WERI-Rb-1 (cell line): Measurements from ENCODE around the gene TSHZ2.
"Not testable (repeated sequence)": the region's sequence is repeated elsewhere in the genome, so short reads cannot be mapped to it uniquely, and the experiment has no call there.

Experiments
- DNase-seq: peaks from one replicate; pipeline ENCODE4 v3.0.0-alpha.2; 2020
- H3K27ac ChIP-seq: fragments of 250-450 bp; sonication (Bioruptor Pico); 2 replicates; pipeline ENCODE4 v1.5.1; 2020; ENCODE audit warnings: mild to moderate bottlenecking, moderate library complexity
- H3K27me3 ChIP-seq: fragments of 250-450 bp; sonication (Bioruptor Pico); 2 replicates; pipeline ENCODE4 v1.5.1; 2021; ENCODE audit warnings: mild to moderate bottlenecking, low read depth, moderate library complexity; ENCODE audit not compliant: insufficient read depth, severe bottlenecking
- H3K36me3 ChIP-seq: fragments of 250-450 bp; sonication (Bioruptor Pico); 2 replicates; pipeline ENCODE4 v1.5.1; 2020; ENCODE audit warnings: mild to moderate bottlenecking, moderate library complexity
- H3K4me3 ChIP-seq: 2 replicates; pipeline ENCODE4 v1.5.1; 2011; ENCODE audit warnings: low read depth, mild to moderate bottlenecking, control low read depth, low read length
- H3K9me3 ChIP-seq: fragments of 250-450 bp; sonication (Bioruptor Pico); 2 replicates; pipeline ENCODE4 v1.5.1; 2021; ENCODE audit warnings: mild to moderate bottlenecking, moderate library complexity; ENCODE audit not compliant: severe bottlenecking
- CTCF ChIP-seq: IDR thresholded peaks from 2 replicates; pipeline ENCODE4 v1.5.1; 2011; ENCODE audit warnings: low read depth, mild to moderate bottlenecking, control low read depth, inconsistent platforms, low read length

Gene TSHZ2

GRCh38 chr20:53497246-53497645 lies 525.1 kb downstream of the TSHZ2 start:
- no peak overlapping the region for H3K27ac ChIP-seq
- H3K36me3 ChIP-seq: no peaks in the 10 kb centered on the region
- H3K4me3 ChIP-seq: no peak overlapping the region
- TF ChIP-seq CTCF: no peak
- H3K9me3 ChIP-seq: no peaks in the 10 kb centered on the region
- no peak for DNase-seq
- H3K27me3 ChIP-seq: no peaks in the 10 kb centered on the region

DNA sequence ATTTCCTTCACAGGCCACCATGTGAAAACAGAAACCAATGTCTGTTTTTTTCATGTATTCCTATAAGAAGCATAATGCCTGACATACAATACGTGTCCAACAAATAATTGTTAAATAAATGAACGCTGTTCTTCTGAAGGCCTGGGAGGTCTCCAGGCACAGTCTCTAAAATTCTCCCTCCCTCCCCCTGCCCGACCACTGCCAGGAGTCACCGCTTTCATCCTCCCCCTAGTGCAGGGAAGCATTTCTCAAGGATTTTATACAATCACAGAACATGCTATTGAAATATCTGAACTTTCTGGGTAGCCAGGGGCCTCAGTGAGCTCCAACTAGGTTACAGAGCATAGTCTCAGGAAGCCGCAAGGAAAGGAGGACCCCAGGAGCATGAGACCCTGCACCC lies 526.2 kb downstream of the TSHZ2 start:
- DNase-seq: no peak
- peaks cover 1% of the 10 kb centered on the region for H3K27me3 ChIP-seq
- TF ChIP-seq CTCF: no peak

DNA sequence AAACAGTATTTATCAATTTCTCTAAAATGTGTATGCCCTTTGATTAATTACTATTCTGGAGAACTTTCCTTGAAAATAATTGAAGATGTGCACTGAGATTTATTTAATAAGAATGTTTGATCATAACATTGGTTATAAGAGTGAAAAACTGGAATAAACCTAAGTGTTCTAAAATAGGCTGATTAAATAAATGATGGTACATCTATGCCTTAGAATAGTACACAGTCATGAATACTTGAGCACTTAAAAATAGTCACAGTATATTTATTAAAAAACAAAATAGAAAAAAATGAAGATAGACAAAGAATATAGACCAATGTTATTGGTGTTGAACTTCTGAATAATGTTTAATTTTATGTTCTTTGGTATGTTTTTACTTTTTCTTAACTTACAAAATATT lies 528.5 kb downstream of the TSHZ2 start:
- no peaks in the 10 kb centered on the region for H3K36me3 ChIP-seq
- no peak for DNase-seq
- H3K9me3 ChIP-seq: no peaks in the 10 kb centered on the region
- no peak for TF ChIP-seq CTCF
- peaks cover 4% of the 10 kb centered on the region for H3K27me3 ChIP-seq
- H3K4me3 ChIP-seq: no peak overlapping the region
- no peak overlapping the region for H3K27ac ChIP-seq

More for the DNA sequence above, 526.2 kb downstream of the TSHZ2 start:
- no peak overlapping the region for H3K4me3 ChIP-seq
- H3K9me3 ChIP-seq: no peaks in the 10 kb centered on the region
- H3K27ac ChIP-seq: no peak overlapping the region
- H3K36me3 ChIP-seq: no peaks in the 10 kb centered on the region

- Histone ChIP-seq H3K4me3 (no peak overlapping the region), H3K27ac (no peak overlapping the region), H3K36me3 (no peaks in the 10 kb centered on the region), H3K27me3 (peaks cover 4% of the 10 kb centered on the region), H3K9me3 (no peaks in the 10 kb centered on the region)
- DNase-seq: no peak
- no peak for TF ChIP-seq CTCF
Observed at GRCh38 chr20:53502820-53503219, 530.7 kb downstream of the TSHZ2 start.

- H3K27ac ChIP-seq: no peak overlapping the region
- H3K27me3 ChIP-seq: peaks cover 4% of the 10 kb centered on the region
- H3K36me3 ChIP-seq: no peaks in the 10 kb centered on the region
- no peak for DNase-seq
- H3K4me3 ChIP-seq: no peak overlapping the region
- TF ChIP-seq CTCF: no peak
- H3K9me3 ChIP-seq: no peaks in the 10 kb centered on the region
Observed at GRCh38 chr20:53503517-53503919, 531.4 kb downstream of the TSHZ2 start.

GRCh38 chr20:53504106-53504505 lies 531.9 kb downstream of the TSHZ2 start:
- not testable (repeated sequence) for H3K27me3 ChIP-seq, H3K4me3 ChIP-seq, DNase-seq

More at GRCh38 chr20:53504106-53504505, 531.9 kb downstream of the TSHZ2 start:
- not testable (repeated sequence) for H3K9me3 ChIP-seq, H3K36me3 ChIP-seq, H3K27ac ChIP-seq
